Fibroblast of the conjunctiva (primary cell): ENCODE measurements around the gene HIBADH.
"Not testable (repeated sequence)": the region's sequence is repeated elsewhere in the genome, so short reads cannot be mapped to it uniquely, and the experiment has no call there.

Experiments used
- DNase-seq: peaks from one replicate; pipeline ENCODE4 v3.0.0-alpha.2; 2010; ENCODE audit warnings: low read depth

HIBADH gene

GRCh38 chr7:27600247-27600646 is 62.4 kb downstream of the HIBADH start:
- DNase-seq, result no peak

- no peak for DNase-seq
Observed at GRCh38 chr7:27595009-27595408, 67.7 kb downstream of the HIBADH start.

- no peak for DNase-seq
Observed at GRCh38 chr7:27593226-27593625, 69.5 kb downstream of the HIBADH start.

GRCh38 chr7:27590416-27590815 is 72.3 kb downstream of the HIBADH start:
- DNase-seq, result no peak

GRCh38 chr7:27587429-27587828 is 75.3 kb downstream of the HIBADH start:
- DNase-seq, result no peak

- DNase-seq, result no peak
Observed at GRCh38 chr7:27586825-27587224, 75.9 kb downstream of the HIBADH start.

GRCh38 chr7:27585781-27586447 is 76.8 kb downstream of the HIBADH start:
- DNase-seq, result no peak

GRCh38 chr7:27581906-27582305 is 80.8 kb downstream of the HIBADH start:
- DNase-seq, result no peak

GRCh38 chr7:27581119-27581518 is 81.6 kb downstream of the HIBADH start:
- DNase-seq, result no peak

- no peak for DNase-seq
Observed at GRCh38 chr7:27579565-27579964, 83.1 kb downstream of the HIBADH start.

- DNase-seq, result not testable (repeated sequence)
Observed at GRCh38 chr7:27578169-27578568, 84.5 kb downstream of the HIBADH start.

GRCh38 chr7:27576360-27576944 is 86.2 kb downstream of the HIBADH start:
- DNase-seq, result peak; percentile 5

- DNase-seq, result no peak
Observed at GRCh38 chr7:27575613-27576012, 87.1 kb downstream of the HIBADH start.

GRCh38 chr7:27569106-27569505 is 93.6 kb downstream of the HIBADH start:
- no peak for DNase-seq

GRCh38 chr7:27567266-27567665 is 95.4 kb downstream of the HIBADH start:
- no peak for DNase-seq

GRCh38 chr7:27564881-27565482 is 97.7 kb downstream of the HIBADH start:
- DNase-seq, result no peak

- peak; percentile 16 for DNase-seq
Observed at GRCh38 chr7:27560706-27561235, 101.9 kb downstream of the HIBADH start.

- DNase-seq, result no peak
Observed at GRCh38 chr7:27555670-27556069, 107.0 kb downstream of the HIBADH start.

GRCh38 chr7:27554826-27555225 is 107.9 kb downstream of the HIBADH start:
- no peak for DNase-seq

GRCh38 chr7:27553273-27553672 is 109.4 kb downstream of the HIBADH start:
- DNase-seq, result no peak

GRCh38 chr7:27551803-27552400 is 110.8 kb downstream of the HIBADH start:
- no peak for DNase-seq

GRCh38 chr7:27549606-27550005 is 113.1 kb downstream of the HIBADH start:
- DNase-seq, result no peak

- no peak for DNase-seq
Observed at GRCh38 chr7:27548304-27548703, 114.4 kb downstream of the HIBADH start.
